CD4-positive, alpha-beta T cell treated with Interleukin-15 for 4 hours (primary cell): ENCODE data around the gene MRNIP.
A peak's percentile ranks its signal among the peaks of the same experiment; 100 is the strongest.

Experiments used
- DNase-seq: peaks from one replicate; pipeline ENCODE4 v3.0.0-alpha.2; 2020; ENCODE audit warnings: low spot score

MRNIP gene

DNA sequence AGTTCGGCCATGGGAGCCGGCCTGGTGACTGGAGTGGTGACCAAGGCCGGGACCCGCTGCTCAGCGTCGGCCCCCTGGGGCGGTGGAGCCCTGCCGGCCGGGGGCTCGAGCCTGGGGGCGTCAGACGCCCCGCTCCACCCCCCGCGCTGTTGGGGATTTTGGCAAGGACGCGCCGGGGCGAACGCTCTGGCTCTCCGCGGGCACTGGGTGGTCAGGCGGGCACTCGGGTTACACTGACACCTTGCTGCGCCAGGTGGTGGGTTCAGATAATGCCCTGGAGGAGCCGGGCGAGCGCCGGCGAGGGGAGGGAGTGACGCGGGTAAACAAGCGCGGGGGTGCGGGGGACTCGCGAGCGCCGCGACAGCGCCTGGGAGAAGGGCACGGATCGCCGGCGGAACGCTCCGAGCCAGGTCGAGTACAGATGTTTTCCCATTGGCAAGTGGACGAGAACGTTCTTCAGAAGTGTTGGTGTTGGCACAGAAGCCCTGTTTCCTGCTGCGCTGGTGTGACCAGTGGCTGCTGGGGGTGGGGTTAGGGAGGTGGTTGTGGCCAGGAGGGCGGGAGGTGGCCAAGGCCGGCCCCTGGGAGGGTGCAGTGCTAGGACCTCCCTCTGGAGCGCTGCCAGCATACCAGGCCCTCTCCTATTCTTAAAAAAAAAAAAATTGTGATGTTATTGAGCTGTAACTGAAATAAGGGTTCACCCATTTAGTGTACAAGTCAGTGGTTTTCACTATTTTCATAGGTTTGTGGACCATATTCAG is 37.1 kb downstream of the MRNIP start:
- DNase-seq: peak; percentile 90

DNA sequence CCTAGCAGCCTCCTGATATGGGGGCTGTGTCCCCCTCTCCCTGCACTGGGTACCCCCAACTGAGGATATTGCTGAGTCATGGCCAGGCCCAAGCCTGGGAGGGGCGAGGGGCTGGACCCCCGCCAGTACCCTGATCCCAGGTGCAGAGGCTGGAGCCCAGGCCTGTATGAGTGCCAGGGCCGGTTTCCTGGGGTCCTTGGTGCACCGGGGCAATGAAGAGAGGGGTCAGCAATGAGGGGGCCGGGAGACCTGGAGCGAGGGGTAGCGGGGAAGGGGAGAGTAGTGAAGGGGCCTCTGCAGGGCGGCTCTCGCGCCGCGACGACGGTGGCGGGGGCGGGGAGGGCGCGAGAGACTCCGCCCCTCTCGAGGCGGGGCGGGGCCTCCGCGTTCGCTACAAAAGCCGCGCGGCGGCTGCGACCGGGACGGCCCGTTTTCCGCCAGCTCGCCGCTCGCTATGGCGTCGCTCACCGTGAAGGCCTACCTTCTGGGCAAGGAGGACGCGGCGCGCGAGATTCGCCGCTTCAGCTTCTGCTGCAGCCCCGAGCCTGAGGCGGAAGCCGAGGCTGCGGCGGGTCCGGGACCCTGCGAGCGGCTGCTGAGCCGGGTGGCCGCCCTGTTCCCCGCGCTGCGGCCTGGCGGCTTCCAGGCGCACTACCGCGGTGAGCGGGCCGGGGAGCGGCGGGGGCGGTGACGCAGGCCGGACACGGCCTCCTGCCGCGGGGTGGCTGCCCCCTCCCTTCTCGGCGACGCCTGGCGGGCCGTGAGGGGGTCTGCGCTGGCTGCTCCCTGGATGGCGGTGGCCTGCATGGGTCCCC is 37.9 kb downstream of the MRNIP start, which contains the start of gene SQSTM1:
TSS of gene SQSTM1 (plus strand) at position 423 of the 815 bp plus-strand sequence. CDS start at position 455, 32 bp downstream.
- peak; percentile 82 for DNase-seq

GRCh38 chr5:179820127-179820482 is 38.5 kb downstream of the MRNIP start:
- no peak for DNase-seq

DNA sequence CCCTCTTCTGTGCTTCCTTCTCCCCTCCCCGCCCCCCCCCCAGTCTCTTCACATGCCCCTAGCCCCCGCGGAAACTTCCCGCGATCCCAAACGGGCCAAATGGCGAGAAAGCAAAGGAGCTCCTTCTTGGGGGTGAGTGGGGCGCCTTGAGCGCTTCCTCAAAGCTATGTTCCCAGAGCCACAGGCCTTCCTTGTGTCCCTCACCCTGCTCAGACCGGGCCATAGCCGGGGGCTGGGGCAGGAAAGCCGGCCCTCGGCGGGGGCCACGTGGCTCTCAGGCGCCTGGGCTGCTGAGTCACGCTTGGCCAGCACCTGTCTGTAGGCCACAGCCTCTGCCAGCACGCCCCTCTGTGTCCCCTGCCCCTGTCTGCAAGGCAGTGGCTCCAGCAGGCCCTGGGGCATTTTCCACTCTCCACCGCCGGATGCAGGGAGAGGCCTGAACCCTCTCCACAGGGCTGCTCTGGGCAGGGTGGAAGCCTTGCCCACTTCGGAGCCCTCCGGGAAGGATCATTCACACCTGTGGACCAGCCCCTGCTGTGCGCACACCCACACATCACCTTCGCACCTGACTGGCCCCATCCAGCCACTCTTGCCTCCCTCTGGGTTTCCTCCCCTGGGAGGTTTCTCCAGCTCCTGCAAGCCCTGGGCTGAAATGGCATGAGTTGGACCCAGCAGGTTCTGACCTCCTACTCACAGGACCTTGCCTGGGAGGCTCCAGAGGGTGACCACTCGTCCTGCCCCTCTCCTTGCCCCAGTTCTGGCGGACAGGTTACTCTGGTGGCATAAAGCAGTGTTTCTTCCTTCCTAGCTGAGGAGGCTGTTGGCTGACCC is 39.1 kb downstream of the MRNIP start:
- peak; percentile 31 for DNase-seq

DNA sequence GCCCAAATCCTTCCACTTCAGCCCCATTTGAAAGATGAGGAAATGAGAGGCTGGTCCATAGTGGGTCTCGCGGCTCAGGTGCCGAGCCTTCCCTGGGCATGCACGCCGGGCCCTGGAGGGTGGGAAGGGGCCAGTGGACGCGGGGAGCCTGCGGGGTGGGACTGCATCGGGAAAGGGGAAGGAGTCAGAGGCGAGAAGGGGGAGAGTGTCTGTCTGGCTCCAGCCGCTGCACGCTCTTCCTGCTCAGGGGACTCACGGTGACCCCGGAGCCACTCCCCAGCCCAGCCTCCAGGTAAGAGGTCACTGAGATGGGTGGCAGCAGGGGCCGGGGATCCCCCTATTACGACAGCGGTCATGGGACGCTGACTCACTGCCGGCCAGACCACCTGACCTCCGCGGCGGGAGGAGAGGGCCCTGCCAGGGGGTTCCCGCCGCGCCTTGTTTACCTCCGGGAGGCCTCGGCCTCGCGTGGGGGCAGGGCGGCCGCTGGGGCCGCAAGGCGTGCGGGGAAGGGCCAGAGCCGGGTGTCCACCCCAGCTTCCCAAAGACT is 39.8 kb downstream of the MRNIP start:
- peak; percentile 91 for DNase-seq

GRCh38 chr5:179817890-179818745 is 40.5 kb downstream of the MRNIP start:
- DNase-seq: no peak

GRCh38 chr5:179817470-179817840 is 41.2 kb downstream of the MRNIP start:
- DNase-seq: no peak

DNA sequence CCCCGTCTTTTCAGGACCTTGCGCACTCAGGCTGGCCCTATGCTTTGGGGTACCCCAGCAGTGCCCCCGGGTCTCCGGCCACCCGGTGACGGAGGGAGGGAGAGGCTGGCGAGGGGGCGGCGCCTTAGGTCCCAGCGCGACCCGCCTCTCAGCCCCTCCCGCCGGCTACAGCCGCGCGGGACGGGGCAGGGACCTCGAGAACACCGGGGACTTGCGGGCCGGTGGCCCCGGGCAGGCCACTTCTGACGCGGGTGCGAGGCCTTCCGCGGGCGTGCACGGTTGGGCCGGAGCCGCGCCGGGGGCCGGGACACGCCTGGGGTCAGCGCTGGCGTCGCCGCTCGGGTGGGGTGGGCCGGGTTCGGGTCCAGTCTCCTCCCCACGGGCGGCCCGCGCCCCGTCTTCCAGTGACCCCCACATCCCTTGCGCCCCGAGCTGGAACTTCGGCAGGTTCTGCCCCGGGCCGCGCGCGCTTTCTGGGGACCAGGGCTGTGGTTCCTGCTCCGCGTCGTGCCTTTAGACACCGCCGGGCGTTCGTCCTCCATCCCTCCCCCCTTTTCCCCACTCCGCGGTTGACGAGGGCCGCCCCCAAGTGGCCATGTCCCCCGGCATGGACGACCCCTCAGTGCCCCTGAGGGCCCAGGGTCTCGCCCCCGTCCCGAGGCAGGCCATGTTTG is 41.7 kb downstream of the MRNIP start:
- no peak for DNase-seq

DNA sequence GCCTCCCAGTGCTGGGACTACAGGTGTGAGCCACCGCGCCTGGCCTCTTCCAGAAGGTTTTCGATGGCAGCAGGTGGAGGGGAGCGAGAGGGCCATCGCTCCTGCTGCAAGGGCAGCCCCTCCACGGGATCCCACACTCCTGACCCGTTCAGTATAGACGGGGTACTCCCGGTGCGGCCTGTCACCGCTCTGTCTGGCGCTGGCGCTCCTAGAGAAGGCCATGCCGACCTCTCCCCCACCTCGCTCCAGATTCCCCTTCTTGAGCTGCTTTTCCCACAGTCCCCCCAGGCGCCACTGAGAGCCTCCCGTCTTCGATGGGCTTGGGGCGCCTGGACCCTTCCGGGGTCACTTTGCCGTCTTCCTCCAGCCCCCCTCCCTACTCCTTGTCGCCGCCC is 42.2 kb downstream of the MRNIP start:
- no peak for DNase-seq

GRCh38 chr5:179815491-179816249 is 42.9 kb downstream of the MRNIP start:
- no peak for DNase-seq

GRCh38 chr5:179814090-179814489 is 44.5 kb downstream of the MRNIP start:
- no peak for DNase-seq

DNA sequence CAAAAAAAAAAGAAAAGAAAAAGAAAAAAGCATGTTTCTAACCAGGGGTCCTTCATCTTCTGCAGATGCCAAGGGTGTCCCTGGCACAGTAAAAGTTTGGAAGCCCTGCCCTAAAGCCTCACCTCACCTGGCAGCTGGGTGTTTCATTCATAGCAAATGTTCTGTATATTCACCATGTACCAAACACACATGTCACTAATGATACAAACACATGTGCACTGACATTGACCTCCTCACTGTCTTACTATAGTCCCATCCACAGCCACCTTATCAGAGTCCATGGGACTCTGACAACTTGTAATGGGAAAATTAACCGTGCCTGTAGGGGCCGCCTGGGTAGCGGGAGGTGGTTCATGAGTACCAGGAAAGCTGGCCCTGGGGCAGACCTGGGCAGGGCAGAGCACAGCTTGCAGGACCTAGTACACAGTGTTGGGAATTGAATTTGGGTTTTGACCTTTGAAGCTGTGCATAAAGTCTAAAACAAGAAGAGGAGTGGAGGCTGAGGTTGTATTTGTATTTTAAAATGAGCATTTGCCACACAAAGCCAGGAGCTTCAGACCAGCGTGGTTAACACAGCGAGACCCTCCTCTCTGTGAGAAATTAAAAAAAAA is 45.5 kb downstream of the MRNIP start:
- no peak for DNase-seq

DNA sequence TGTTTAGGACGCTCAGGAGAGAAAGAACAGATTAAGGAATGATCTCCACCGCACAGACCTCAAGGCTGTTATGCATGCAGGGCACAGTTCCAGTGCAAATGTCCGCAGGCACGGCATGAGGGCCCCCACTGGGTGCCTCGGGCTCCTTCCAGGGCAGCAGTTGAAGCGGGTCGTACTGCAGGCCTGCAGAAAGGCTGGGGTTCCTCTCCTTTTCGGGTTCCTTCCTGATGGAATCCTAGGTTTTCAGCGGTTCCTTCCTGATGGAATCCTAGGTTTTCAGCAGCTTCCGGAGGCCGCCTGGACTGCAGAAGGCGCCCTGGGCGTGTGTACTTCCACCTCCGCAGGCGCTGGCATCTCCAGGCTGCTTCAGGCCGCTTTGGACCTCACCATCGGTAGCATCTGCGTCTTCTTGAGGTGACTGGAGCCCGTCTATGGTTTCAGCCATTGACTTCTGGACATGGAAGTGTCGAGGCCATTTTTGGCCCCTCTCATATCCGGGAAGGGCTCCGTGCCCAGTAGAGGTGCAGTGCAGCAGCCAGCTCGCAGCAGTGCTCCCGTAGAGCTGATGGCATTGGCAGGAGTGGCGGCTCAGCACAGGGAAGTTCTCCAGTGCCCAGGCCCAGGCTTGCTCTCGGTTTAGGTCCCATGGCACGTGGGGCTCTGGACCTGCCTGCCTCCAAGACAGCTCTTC is 46.3 kb downstream of the MRNIP start:
- no peak for DNase-seq

DNA sequence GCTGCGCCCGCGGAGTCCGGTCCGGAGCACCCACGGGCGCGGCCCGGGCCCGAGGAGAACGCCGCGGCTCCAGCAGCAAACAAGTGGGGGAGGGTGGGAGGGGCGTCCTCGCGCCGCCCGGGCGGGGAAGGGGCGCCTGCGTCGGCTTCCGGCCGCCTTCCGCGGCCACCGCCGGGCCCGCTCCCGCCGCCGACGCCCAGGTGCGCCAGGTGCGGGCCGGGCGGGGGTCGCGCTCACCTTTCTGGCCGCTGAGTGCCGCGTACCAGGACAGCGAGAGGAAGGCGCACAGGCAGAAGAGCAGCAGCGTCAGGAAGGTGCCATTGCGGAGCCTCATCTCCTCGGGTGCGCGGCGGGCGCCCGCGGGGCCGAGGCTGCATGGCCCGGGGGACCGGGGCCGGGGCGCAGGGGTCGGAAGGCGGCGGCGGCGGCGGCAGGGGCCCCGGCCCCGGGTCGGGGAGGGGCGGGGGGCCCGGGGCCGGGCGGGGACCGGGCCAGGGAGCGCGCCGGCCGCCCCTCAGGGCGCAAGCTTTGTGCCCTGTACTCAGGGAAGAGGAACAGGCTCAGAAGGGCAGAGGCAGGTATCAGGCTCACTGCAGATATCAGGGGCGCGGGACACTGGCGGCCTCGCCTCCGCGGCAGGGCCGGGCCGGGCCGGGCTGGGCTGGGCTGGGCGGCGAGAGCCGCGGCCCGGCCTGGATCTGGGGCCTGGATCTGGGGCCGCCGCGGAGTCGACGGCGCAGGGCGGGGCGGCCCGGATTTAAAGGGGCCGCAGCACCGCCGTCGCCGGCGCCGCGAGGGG is 52.2 kb downstream of the MRNIP start, which contains the start of gene MGAT4B:
TSS of gene MGAT4B (minus strand) at position 617 of the 799 bp plus-strand sequence. CDS start at position 334, 283 bp downstream.
- DNase-seq: peak; percentile 65

DNA sequence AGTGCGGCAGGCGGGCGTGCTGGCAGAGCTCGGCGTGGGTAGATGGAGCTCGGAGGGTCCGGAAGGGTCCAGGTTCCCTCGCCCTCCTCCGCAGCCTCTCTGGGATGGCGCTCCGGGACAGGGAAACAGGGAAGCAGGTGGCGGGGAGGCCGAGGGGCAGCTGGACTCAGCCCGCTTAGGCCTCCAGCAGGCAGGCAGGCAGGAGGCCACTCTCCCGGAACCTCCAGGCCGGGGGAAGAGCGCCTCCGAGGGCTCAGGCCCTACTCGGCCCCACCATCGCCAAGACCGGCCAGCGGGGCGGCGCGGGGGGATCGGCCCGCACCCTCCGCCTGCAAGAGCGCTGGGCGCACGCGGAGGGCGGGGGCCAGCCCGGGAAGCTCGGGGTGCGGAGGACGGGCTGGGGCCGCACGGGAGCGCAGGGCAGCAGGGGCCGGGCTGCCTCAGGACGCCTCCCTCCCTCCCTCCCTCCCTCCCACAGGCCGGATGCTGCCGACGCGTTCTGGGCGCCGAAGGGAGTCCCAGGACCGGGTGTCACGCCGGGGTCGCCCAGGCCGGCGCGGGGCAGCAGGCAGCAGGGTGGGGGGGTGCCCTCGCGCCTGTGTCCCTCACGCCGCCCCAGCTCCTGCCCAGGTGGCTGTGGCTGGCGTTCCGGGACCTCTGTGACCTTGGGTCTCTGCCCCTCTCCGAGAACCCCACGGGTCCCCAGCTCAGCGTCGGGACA is 52.9 kb downstream of the MRNIP start:
- no peak for DNase-seq

GRCh38 chr5:179805070-179805528 is 53.5 kb downstream of the MRNIP start:
- no peak for DNase-seq

- no peak for DNase-seq
These were observed 54.1 kb downstream of the MRNIP start for GRCh38 chr5:179804555-179804947.
